ENCODE measurements around the gene PHLPP1. TPM values are rescaled to one million over a fixed set of nuclear protein-coding genes. Genes with fewer than 3 reads are reported as not detected.

The PHLPP1 gene
- total and polyA plus RNA-seq, 12 donors = 13.8 to 61.6 (median 37.8) TPM

DNA sequence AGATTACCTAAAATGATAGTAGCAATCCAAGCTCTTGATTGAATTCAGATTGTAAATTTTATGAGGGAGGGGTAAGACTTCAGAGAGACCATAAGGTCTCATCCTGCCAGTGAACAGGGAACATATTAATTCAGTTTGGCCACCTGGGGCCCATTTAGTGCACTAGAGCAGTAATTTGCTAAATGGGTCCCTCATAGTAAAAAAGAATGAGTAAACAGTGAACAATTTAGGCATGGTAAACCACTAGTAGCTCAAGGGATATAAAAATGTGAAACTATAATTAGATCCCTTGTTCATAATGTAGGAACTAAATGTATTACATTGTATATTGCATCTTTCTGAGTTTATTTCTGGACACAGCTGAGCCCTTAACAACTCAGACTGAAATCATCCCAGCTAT lies 4.9 kb upstream of the PHLPP1 start:
- DNase-seq = no peak
- Histone ChIP-seq H3K27ac (no peak overlapping the region), H3K27me3 (no peaks in the 10 kb centered on the region), H3K4me3 (no peak overlapping the region), H3K4me1 (replicated peaks in 1 of 2) (peaks cover 0 to 3% of the 10 kb centered on the region in 2 donors), H3K36me3 (replicated peaks in 1 of 2) (no peaks in the 10 kb centered on the region), H3K9me3 (replicated peaks in 1 of 3) (no peaks in the 10 kb centered on the region)
- intact Hi-C loops (cut with DNase I) = loop anchor here (5.0 to 10.0 kb wide), 3 partner anchors 144 to 704 kb away; no protein-coding TSS in a partner anchor
- TF ChIP-seq CTCF (IDR thresholded peaks at IDR 0.05) (no peak), POLR2A (IDR thresholded peaks at IDR 0.05) (no peak)

DNA sequence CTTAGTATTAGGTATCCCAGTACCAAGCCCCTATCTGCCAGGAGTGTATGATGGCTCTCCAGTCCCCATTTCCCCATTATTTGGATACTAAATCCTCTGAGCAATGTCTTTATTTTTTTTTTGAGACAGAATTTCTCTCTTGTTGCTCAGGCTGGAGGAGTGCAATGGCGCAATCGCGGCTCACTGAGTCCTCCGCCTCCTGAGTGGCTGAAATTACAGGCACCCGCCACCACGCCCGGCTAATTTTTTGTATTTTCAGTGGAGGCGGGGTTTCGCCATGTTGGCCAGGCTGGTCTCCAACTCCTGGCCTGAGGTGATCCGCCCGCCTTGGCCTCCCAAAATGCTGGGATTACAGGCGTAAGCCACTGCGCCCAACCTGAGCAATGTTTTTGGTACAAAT lies 3.6 kb upstream of the PHLPP1 start:
- 96 to 97% (median 96%) methylated on average over 13 of the region's 13 CpGs for WGBS, 4 donors
- H3K9me3 ChIP-seq (replicated peaks in 1 of 3) = no peaks in the 10 kb centered on the region
- no peak for TF ChIP-seq CTCF (IDR thresholded peaks at IDR 0.05)
- no peak for TF ChIP-seq POLR2A (IDR thresholded peaks at IDR 0.05)
- no peaks in the 10 kb centered on the region for H3K27me3 ChIP-seq
- no peaks in the 10 kb centered on the region for H3K36me3 ChIP-seq (replicated peaks in 1 of 2)
- DNase-seq = no peak
- no peak overlapping the region for H3K27ac ChIP-seq
- peaks cover 0 to 3% of the 10 kb centered on the region in 2 donors for H3K4me1 ChIP-seq (replicated peaks in 1 of 2)
- H3K4me3 ChIP-seq = no peak overlapping the region
- intact Hi-C loops (cut with DNase I) = loop anchor here (5.0 to 10.0 kb wide), 3 partner anchors 143 to 703 kb away; no protein-coding TSS in a partner anchor

- no peaks in the 10 kb centered on the region for H3K27me3 ChIP-seq
- H3K27ac ChIP-seq = no peak overlapping the region
- DNase-seq = peak in 2 of 7 donors; percentile 28 to 30
- no peaks in the 10 kb centered on the region for H3K9me3 ChIP-seq (replicated peaks in 1 of 3)
- 85 to 93% (median 90%) methylated on average over 17 of the region's 17 CpGs for WGBS, 4 donors
- TF ChIP-seq CTCF (IDR thresholded peaks at IDR 0.05) (no peak), POLR2A (IDR thresholded peaks at IDR 0.05) (no peak)
- H3K36me3 ChIP-seq (replicated peaks in 1 of 2) = no peaks in the 10 kb centered on the region
- peaks cover 0 to 12% of the 10 kb centered on the region in 2 donors for H3K4me1 ChIP-seq (replicated peaks in 1 of 2)
- no peak overlapping the region for H3K4me3 ChIP-seq
- intact Hi-C loops (cut with DNase I) = loop anchor here (5.0 to 10.0 kb wide), 3 partner anchors 141 to 701 kb away; no protein-coding TSS in a partner anchor
Observed at GRCh38 chr18:62713651-62714247, 1.6 kb upstream of the PHLPP1 start.

DNA sequence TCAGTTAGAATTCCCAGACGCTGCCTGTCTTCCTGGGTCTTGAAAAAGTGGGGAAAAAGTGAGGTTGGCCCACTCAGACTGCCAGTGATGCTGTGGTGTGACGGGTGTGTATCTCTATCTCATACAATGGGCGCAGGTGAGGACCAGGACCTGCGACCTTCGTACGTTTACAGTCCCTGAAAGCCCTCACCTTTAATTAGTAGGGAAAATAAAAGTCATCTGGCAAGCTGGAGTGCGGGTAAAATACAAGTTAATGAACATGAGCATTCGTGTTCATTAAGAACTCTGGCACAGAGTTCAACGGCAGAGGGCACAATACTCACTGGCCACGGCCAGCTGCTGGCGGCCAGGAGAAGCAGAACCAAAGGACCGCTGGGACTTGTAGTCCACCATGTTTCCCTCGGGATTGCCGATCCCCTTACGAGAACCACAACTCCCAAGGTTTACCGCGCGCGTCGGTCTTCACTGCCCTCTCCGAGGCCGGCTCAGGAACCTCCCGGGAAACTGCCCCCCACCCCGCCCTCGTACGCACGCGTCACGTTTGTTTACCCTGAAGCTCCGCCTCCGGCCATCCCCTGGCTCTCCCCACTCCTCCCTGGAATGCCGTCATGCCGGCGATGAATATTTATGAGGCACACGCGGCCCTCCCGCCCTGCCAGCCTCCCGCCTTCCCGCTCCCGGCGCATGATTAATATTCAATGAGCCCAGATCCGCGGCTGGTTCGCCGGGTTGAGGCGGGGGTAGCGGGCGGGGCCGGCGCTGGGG lies 488 bp upstream of the PHLPP1 start:
- peak overlapping the region in 4 of 5 donors; percentile 89 to 94 (median 92) for H3K27ac ChIP-seq
- WGBS, 4 donors = 2 to 9% (median 2%) methylated on average over 23 to 50 of the region's 50 CpGs
- no peaks in the 10 kb centered on the region for H3K9me3 ChIP-seq (replicated peaks in 1 of 3)
- TF ChIP-seq CTCF (IDR thresholded peaks at IDR 0.05) (peak; percentile 52 to 87 (median 80)), POLR2A (IDR thresholded peaks at IDR 0.05) (no peak)
- no peaks in the 10 kb centered on the region for H3K36me3 ChIP-seq (replicated peaks in 1 of 2)
- H3K27me3 ChIP-seq = no peaks in the 10 kb centered on the region
- intact Hi-C loops (cut with DNase I) = loop anchor here (5.0 to 10.0 kb wide), 3 partner anchors 140 to 700 kb away; no protein-coding TSS in a partner anchor
- H3K4me3 ChIP-seq = peak overlapping the region in 2 of 4 donors; percentile 54 to 93
- peaks cover 0 to 19% of the 10 kb centered on the region in 2 donors for H3K4me1 ChIP-seq (replicated peaks in 1 of 2)
- DNase-seq = peak; percentile 100
